PC-9 (cell line): ENCODE data around the gene CCDC15. TPM values are rescaled to one million over a fixed set of nuclear protein-coding genes. Genes with fewer than 3 reads are reported as not detected.

Experiments used
- BruUV-seq: library from RNA; stranded (reverse); fragments of 400-500 nt; replicated peaks from 2 replicates; lab custom pipeline; 2021; lab: Mats Ljungman, UMichigan
- CTCF ChIA-PET: fragments of 300-600 bp; sonication (Branson Sonifier 250); formaldehyde crosslinking; loops from one replicate; lab custom pipeline; 2022; ENCODE audit warnings: antibody characterized with exemption; lab: Charles Lee
- POLR2A ChIA-PET: fragments of 300-600 bp; sonication (Branson Sonifier 250); formaldehyde crosslinking; loops from one replicate; lab custom pipeline; 2022; ENCODE audit warnings: antibody characterized with exemption; ENCODE audit not compliant: unreplicated experiment; lab: Charles Lee
- DNase-seq, 2 experiments: peaks; one replicate each; pipeline versions ENCODE4 v3.0.0 to v3.0.0-alpha.2; 2015 to 2022; ENCODE audit warnings: mixed read lengths in 1 of 2
- H2AFZ ChIP-seq: fragments of 200-600 bp; sonication (generic); 2 replicates; pipeline ENCODE4 v1.8.1; 2017; ENCODE audit warnings: antibody characterized with exemption
- H3F3A ChIP-seq: fragments of 200-600 bp; sonication (generic); 2 replicates; pipeline ENCODE4 v1.8.1; 2017; ENCODE audit warnings: antibody characterized with exemption, mild to moderate bottlenecking, low read depth; ENCODE audit not compliant: insufficient read depth
- H3K27ac ChIP-seq: fragments of 200-600 bp; sonication (generic); 2 replicates; pipeline ENCODE4 v1.6.1; 2016; ENCODE audit warnings: mixed run types
- H3K27me3 ChIP-seq: fragments of 200-600 bp; sonication (generic); 2 replicates; pipeline ENCODE4 v1.6.1; 2016; ENCODE audit warnings: low read depth, mixed run types; ENCODE audit not compliant: insufficient read depth
- H3K36me3 ChIP-seq: fragments of 200-600 bp; sonication (generic); 2 replicates; pipeline ENCODE4 v1.6.1; 2016; ENCODE audit warnings: low read depth, mixed run types
- H3K4me1 ChIP-seq: fragments of 200-600 bp; sonication (generic); replicated peaks from 2 replicates; pipeline ENCODE4 v1.6.1; 2016; ENCODE audit warnings: mixed run types; ENCODE audit not compliant: insufficient read depth
- H3K4me2 ChIP-seq: fragments of 200-600 bp; sonication (generic); 2 replicates; pipeline ENCODE4 v1.6.1; 2017; ENCODE audit warnings: mixed run types
- H3K4me3 ChIP-seq: fragments of 200-600 bp; sonication (generic); 2 replicates; pipeline ENCODE4 v1.6.1; 2016; ENCODE audit warnings: mixed run types
- H3K79me2 ChIP-seq: fragments of 200-600 bp; sonication (generic); 2 replicates; pipeline ENCODE4 v1.6.1; 2017; ENCODE audit warnings: low read depth, mixed run types
- H3K9me2 ChIP-seq: fragments of 200-600 bp; sonication (generic); 2 replicates; pipeline ENCODE4 v1.8.1; 2017; ENCODE audit warnings: mild to moderate bottlenecking; ENCODE audit not compliant: insufficient read depth
- H3K9me3 ChIP-seq: fragments of 200-600 bp; sonication (generic); 2 replicates; pipeline ENCODE4 v1.8.1; 2016; ENCODE audit warnings: low read depth; ENCODE audit not compliant: insufficient read depth
- H4K20me1 ChIP-seq: fragments of 200-600 bp; sonication (generic); 2 replicates; pipeline ENCODE4 v1.8.1; 2017; ENCODE audit not compliant: insufficient read depth
- CTCF ChIP-seq: fragments of 200-600 bp; sonication (generic); conservative IDR thresholded peaks from 2 replicates; pipeline ENCODE4 v1.6.1; 2017; ENCODE audit warnings: mixed run types, antibody characterized with exemption, mild to moderate bottlenecking, moderate library complexity
- EZH2 ChIP-seq: fragments of 200-600 bp; sonication (generic); IDR thresholded peaks from 2 replicates; pipeline ENCODE4 v1.8.0; 2017; ENCODE audit warnings: antibody characterized with exemption, low read depth
- intact Hi-C: fragments of 100-400 bp; cut with micrococcal nuclease; formaldehyde crosslinking; loops from one replicate; pipeline ENCODE4 v1.10.0; 2022; ENCODE audit not compliant: unreplicated experiment
- total RNA-seq: library from RNA; stranded (reverse); gene quantifications from 2 replicates; pipeline ENCODE4 v1.2.3, GENCODE V29; 2021

The CCDC15 gene
- total RNA-seq, 1 experiment from 2014 or later, result 2.7 TPM

- Histone ChIP-seq H3K9me3 (no peaks in the 10 kb centered on the region), H3K27ac (no peak overlapping the region), H3K36me3 (no peaks in the 10 kb centered on the region), H2AFZ (no peak overlapping the region), H3K4me3 (no peak overlapping the region), H3K4me1 (0 out of 2 replicates have a peak, but pooled peaks cover 4% of the 10 kb centered on the region), H3K27me3 (peaks cover 6% of the 10 kb centered on the region; the same call in 1 of the 2 replicates), H3K9me2 (no peaks in the 10 kb centered on the region), H3F3A (no peaks in the 10 kb centered on the region), H4K20me1 (no peaks in the 10 kb centered on the region), H3K4me2 (no peak overlapping the region), H3K79me2 (no peaks in the 10 kb centered on the region)
- CTCF ChIA-PET, result no interaction called here
- no peak for DNase-seq
- TF ChIP-seq CTCF (no peak), EZH2 (no peak)
- BruUV-seq, result no TSS peak
- intact Hi-C loops, result no loop called here
- POLR2A ChIA-PET, result no interaction called here
Observed at GRCh38 chr11:124943741-124944140, 10.3 kb upstream of the CCDC15 start.

DNA sequence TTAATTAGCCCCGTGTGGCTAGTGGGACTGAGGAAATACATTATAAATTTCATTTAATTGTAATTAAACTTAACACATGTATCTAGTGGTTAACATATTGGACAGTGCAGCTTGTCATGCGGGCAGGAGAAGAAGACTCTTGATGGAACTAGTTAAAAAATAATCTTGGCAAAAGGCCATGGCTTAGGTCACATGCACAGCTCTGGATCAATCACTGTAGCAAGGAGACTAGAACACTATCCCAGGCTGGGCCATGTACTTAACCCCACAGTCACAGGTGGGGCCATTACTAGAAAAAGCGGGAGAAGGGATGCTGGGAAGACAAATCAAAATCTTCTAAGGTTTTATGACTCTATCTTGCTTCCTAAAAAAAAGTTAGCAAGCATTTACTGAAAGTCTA, 9.4 kb upstream of the CCDC15 start:
- no peaks in the 10 kb centered on the region for H3K36me3 ChIP-seq
- no peaks in the 10 kb centered on the region for H4K20me1 ChIP-seq
- no peak for DNase-seq
- no TSS peak for BruUV-seq
- peaks cover 3% of the 10 kb centered on the region; the same call in 1 of the 2 replicates for H3K27me3 ChIP-seq
- H3K9me2 ChIP-seq, result no peaks in the 10 kb centered on the region
- ChIA-PET POLR2A (no interaction called here), CTCF (no interaction called here)
- no peak for TF ChIP-seq CTCF
- no peak for TF ChIP-seq EZH2
- no peak overlapping the region for H3K27ac ChIP-seq
- H3K79me2 ChIP-seq, result no peaks in the 10 kb centered on the region
- no peak overlapping the region for H3K4me3 ChIP-seq
- 0 out of 2 replicates have a peak, but pooled peaks cover 4% of the 10 kb centered on the region for H3K4me1 ChIP-seq
- no peaks in the 10 kb centered on the region for H3F3A ChIP-seq
- H3K4me2 ChIP-seq, result no peak overlapping the region
- no peaks in the 10 kb centered on the region for H3K9me3 ChIP-seq
- intact Hi-C loops, result no loop called here
- H2AFZ ChIP-seq, result no peak overlapping the region

GRCh38 chr11:124945826-124946225, 8.2 kb upstream of the CCDC15 start:
- DNase-seq, result no peak
- BruUV-seq, result no TSS peak
- TF ChIP-seq CTCF (no peak), EZH2 (no peak)
- Histone ChIP-seq H3K9me2 (no peaks in the 10 kb centered on the region), H3K27me3 (0 out of 2 replicates have a peak, but pooled peaks cover 2% of the 10 kb centered on the region), H3F3A (no peaks in the 10 kb centered on the region), H3K4me3 (no peak overlapping the region), H3K9me3 (no peaks in the 10 kb centered on the region), H3K4me2 (no peak overlapping the region), H3K27ac (no peak overlapping the region), H3K4me1 (0 out of 2 replicates have a peak, but pooled peaks cover 4% of the 10 kb centered on the region), H3K79me2 (no peaks in the 10 kb centered on the region), H2AFZ (no peak overlapping the region), H3K36me3 (no peaks in the 10 kb centered on the region), H4K20me1 (no peaks in the 10 kb centered on the region)
- POLR2A ChIA-PET, result no interaction called here
- CTCF ChIA-PET, result no interaction called here
- intact Hi-C loops, result no loop called here
